ENCODE measurements around the gene MUC5B.
"Not testable (repeated sequence)": the region's sequence is repeated elsewhere in the genome, so short reads cannot be mapped to it uniquely, and the experiment has no call there.

DNA sequence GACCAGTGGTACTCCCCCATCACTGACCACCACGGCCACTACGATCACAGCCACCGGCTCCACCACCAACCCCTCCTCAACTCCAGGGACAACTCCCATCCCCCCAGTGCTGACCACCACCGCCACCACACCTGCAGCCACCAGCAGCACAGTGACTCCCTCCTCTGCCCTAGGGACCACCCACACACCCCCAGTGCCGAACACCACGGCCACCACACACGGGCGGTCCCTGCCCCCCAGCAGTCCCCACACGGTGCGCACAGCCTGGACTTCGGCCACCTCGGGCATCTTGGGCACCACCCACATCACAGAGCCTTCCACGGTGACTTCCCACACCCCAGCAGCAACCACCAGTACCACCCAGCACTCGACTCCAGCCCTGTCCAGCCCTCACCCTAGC, 24.2 kb downstream of the MUC5B start:
- TF ChIP-seq, protein P1, sequence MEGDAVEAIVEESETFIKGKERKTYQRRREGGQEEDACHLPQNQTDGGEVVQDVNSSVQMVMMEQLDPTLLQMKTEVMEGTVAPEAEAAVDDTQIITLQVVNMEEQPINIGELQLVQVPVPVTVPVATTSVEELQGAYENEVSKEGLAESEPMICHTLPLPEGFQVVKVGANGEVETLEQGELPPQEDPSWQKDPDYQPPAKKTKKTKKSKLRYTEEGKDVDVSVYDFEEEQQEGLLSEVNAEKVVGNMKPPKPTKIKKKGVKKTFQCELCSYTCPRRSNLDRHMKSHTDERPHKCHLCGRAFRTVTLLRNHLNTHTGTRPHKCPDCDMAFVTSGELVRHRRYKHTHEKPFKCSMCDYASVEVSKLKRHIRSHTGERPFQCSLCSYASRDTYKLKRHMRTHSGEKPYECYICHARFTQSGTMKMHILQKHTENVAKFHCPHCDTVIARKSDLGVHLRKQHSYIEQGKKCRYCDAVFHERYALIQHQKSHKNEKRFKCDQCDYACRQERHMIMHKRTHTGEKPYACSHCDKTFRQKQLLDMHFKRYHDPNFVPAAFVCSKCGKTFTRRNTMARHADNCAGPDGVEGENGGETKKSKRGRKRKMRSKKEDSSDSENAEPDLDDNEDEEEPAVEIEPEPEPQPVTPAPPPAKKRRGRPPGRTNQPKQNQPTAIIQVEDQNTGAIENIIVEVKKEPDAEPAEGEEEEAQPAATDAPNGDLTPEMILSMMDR (IDR thresholded peaks at IDR 0.05), result not testable (repeated sequence)
- not testable (repeated sequence) for TF ChIP-seq POLR2A, POLR2AphosphoS5 (IDR thresholded peaks at IDR 0.05)
